Stimulated activated CD4-positive, alpha-beta T cell treated with anti-CD3 and anti-CD28 coated beads, Interleukin-4, amount 100 ng/mL, for 1 hour (primary cell): Measurements from ENCODE around the gene FBXO34.

Experiments used
- DNase-seq: peaks from one replicate; pipeline ENCODE4 v3.0.0-alpha.2; 2020

FBXO34 gene, protein sequence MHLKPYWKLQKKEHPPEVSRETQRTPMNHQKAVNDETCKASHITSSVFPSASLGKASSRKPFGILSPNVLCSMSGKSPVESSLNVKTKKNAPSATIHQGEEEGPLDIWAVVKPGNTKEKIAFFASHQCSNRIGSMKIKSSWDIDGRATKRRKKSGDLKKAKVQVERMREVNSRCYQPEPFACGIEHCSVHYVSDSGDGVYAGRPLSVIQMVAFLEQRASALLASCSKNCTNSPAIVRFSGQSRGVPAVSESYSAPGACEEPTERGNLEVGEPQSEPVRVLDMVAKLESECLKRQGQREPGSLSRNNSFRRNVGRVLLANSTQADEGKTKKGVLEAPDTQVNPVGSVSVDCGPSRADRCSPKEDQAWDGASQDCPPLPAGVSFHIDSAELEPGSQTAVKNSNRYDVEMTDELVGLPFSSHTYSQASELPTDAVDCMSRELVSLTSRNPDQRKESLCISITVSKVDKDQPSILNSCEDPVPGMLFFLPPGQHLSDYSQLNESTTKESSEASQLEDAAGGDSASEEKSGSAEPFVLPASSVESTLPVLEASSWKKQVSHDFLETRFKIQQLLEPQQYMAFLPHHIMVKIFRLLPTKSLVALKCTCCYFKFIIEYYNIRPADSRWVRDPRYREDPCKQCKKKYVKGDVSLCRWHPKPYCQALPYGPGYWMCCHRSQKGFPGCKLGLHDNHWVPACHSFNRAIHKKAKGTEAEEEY

DNA sequence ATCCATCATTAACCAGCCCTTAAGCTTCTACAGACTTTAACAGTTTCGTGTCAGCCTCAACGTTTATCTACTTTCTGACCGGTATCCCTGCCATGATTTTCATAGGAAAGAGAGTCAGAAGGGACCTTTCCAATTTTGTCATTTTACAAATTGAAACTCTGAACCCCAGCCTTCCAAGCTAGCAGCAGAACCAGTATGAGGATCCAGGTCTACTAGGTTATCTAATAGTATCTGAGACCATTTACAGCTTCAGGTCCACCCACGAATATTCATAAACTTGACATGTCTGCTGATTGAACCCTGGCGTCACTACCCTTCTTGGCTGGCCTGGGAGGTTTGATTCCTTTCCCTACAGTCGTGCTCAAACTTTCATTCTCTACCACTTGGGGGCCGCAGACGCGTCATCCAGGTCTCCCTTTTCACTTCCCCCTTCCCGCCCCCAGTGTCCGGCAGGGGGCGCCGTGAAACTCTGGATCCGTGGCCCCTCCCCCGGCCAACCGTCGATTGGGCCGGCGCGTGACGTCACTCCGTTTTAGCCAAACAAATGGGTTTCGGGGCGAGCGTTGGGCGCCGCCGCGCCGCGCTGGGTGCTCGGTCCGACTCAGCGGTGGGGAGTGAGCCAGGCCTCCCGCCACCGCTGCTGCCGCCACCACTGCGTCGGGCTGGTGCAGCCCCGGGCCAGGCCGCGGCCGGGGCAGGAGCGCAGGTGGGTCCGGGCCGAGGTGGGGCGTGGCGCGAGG lies at the start of gene FBXO34:
Gene FBXO34, plus strand, starts transcription at position 590 of the 740 bp plus-strand sequence. CDS start 78,970 bp downstream, outside the sequence.
- DNase-seq: peak; percentile 100

DNA sequence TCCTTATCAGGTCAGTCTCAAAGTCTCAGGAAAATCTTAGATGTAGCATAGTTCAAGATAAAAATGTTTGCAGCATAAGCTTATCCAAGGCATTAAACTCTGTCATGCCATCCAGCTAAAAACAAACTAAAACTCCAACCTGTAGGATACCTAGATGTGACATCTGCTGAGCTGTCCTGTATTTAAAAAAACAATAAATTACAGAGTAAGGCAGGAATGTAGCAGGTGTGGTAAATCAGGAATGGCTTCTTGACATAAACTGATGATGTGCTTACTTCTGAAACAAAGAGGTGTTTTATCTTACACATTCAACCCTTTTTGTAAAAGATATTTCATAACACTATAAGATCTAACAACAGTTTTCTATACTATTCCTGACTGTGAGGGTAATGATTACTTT lies 49.3 kb upstream of the FBXO34 start:
- no peak for DNase-seq

DNA sequence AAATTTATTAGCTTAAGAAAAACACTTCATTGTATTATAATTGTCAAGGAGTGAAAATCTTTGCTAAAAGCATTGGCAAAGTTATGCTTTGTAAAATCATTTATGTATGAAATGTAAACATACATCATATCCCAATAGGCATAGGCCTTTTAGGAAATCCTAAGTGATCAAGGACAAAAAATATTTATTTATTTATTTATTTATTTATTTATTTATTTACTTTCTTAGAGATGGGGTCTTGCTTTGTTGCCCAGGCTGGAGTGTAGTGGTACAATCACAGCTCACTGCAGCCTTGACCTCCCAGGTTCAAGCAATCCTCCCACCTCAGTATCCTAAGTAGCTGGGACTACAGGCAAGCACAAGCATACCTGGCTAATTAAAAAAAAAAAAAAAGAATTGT lies 47.9 kb upstream of the FBXO34 start:
- no peak for DNase-seq

DNA sequence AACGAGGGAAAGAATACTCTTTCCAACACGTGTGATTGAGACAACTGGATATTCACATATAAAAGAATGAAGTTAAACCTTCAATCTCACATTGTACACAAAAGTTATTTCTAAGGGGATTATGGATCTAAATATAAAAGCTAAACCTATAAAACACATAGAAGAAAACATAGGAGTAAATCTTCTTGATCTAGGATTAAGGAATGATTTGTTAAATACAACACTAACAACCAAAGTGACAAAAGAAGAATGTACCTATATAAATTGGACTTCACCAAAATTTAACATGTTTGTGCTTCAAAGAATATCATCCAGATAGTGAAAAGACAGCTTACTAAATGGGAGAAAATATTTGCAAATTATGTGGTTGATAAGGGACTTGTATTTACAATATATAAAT lies 43.0 kb upstream of the FBXO34 start:
- no peak for DNase-seq

DNA sequence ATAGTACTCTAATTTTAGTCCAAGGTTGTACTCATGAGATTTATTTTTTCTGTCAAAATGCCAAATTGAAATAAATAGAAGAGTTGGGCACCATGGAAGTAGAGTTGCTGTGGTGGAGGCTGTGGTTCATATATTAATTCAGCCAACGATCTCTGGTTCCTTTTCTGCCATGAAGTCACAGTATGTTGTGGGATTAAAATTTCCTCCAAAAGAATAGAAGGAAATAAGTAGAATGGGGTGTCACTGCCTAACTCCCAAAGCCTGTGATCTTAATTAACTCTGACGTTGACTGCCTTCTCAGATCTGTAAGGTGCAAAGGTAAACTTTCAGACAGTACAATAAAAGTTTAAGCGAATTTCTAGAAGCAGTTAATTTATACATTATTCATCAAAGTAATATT lies 37.6 kb upstream of the FBXO34 start:
- DNase-seq: no peak

DNA sequence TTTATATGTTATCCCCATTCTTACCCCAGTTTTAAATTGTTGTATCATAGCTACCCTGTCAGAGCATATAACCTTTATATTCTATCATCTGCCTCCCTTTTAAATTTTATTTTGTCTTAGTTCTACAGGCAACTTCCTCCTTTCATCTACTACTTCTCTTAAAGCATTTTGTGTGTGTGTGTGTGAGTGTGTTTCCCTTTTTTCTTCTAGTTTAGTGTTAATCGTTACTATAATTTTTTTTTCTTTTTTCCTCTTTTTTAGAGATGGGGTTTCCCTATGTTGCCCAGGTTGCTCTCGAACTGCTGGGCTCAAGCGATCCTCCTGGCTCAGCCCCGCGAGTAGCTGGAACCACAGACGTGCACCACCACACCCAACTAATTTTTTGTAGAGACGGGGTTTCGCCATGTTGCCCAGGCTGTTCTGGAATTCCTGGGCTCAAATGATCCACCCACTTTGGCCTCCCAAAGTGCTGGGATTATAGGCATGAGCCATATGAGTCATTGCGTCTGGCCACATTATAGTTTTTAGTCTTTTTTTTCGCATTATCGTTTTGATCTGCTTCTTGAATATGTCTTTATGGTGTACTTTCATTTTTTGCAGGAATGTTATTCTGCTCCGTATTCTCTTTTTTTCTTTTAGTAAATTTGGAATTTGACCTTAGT lies 33.1 kb upstream of the FBXO34 start:
- DNase-seq: no peak

DNA sequence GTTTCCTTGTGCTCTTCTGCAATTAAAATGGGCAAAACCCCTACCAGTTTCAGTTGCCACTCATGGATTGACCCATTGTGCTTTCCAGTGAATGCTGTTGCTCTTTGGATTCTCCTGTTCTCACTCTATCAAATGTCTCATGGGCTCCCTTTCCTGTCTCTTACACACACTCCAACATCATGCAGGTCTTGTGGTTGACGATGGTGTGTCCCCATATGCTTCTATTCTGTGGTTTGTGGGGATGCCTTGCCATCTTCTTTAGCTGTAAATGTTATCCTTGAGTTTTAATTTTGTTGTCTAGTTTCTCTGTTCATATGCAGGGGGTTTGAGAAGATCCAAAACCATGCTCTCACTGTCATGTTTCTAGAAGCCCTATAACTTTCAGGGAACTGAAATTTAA lies 31.9 kb upstream of the FBXO34 start:
- no peak for DNase-seq

DNA sequence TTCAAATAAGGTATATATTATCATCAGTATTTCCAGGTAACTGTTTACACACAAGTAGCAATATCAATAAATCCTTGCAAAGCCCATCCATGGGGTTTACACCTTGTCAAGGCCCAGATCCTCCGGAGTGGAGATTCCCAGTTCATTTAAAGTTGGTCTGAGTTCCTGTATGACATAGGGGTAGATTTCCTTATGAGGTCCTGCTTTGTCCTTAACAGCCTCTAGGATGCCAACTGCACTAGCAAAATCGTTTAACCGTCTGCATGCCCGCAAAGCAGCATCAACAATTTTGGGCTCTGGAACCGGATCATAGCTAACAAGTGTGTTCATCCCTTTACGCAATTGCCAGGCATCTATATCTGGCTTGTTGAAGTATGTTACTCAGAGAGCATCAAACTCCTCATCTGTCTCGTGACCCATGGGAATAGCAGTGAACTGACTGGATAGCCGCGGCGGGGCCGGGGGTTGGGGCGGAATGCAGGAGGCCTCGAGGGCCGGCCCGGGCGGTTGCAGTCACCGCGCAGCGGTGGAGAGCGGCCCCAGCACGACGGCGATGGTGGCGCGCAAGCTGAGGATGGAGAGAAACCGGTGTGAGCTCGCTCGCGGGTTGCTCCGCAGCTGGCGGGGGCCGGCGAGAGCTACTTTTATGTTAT lies 30.6 kb upstream of the FBXO34 start:
- no peak for DNase-seq

DNA sequence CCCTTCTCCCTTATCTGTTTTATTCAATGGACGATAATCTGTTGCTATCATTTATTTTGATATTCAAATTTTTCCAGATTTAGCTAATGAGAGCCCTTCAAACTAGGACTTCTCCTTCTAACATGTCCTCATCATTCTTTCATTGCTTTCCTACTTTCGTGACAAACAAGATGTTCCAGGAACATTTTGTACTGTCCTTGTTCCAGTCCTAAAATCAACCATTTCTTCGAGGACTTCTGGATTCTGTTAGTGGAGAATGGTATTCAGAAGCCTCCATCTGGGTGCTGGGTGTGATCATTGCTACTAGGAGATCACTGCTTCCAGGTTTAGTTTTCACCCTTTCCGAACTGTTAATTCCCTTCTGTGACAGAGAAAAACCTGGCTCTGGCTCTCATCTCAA lies 29.5 kb upstream of the FBXO34 start:
- DNase-seq: no peak

DNA sequence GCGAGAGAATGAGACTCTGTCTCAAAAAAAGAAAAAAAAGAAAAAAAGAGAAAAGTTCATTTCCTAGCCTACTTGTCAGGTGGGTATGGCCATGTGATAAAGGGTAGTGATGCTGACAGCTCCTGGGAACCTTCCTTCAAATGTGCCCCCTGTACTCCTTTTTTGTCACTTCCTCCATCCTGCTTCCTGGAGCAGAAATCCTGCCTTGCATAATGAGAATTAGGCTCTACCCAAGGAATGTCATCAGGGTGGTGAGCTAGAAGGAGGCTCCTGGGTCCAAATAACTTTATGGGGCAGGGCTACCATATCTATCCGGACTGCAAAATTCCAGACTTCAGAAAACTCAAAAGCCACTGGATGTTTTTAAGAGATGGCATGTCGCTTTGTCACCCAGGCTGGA lies 27.8 kb upstream of the FBXO34 start:
- no peak for DNase-seq

DNA sequence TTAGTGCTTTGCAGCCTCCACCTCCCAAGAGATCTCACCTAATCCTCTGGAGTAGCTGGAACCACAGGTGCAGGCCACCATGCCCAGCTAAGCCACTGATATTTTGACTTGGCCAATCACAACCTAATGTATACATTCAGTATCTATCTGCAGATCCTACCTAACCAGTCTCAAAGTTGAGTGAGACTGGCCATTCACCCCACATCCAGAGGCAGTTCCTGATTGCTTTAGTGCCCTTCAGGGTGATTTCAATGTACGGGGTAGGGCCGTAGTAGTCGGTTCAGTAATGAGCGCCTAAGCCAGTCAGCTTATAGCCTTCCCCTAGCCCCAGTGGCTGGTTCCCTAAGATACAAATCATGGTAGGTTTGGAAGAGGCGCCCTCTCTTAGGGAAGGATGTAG lies 27.4 kb upstream of the FBXO34 start:
- no peak for DNase-seq

DNA sequence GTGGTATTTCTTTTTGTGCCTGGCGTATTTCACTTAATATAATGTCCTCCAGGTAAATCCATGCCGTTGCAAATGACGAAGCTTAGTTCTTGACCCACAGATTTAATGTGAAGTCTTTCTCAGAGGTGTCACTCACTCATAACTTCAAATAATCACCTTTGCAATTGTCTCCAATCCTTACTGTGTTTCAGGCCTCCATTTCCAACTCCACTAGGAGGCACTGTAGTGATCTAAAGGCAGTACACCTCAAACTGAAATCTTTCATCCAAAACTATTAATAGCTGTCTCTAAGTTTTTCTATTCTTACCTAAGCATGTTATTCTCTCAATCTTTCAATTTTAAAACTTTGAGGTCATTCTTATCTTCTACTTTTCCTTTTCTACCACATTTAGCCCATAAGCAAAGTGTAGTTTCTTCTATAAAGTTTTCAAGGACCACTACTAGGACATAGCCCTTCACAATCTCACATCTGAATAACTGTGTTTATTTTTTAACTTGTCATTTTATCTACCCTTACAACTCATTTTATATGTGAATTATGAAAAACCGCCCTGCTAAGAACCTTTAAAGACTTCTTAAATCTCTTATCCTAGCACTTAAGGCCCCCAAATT lies 25.5 kb upstream of the FBXO34 start:
- DNase-seq: no peak

DNA sequence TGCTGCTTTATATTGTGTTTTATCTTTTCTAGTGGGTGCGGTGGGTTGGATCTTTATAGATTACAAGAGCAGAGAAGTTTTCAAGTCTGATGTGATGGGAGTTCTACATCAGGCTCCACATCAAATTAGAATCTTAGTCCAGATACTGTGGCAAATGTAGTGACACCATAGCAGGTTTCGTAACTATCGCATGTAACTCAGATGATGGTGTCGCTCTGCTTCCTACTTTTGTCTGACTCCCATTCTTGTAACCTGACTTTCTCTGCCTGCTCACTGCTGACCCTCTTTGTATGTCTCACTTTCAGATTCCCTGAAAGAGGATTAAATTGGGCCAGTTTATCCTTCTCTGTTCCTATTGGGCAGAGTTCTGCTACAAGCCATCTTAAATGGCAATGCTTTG lies 22.8 kb upstream of the FBXO34 start:
- DNase-seq: no peak

DNA sequence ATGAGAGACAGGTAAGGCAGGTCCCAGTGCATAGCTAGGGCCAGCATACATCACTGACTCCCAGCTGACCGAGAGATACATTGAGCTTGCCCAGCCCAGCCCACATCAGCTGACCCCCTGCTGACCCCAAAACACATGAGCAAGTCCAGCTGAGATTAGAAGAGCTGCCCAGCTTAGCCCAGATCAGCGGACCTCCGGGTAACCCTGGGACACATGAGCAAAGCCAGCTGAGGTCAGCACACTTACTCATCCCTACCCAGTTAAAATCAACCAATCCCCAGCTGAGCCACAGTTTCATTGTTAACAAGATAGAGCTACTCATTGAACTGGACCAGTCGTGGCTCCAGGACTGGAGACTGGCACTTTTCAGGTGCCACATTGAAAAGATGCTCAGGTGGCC lies 21.8 kb upstream of the FBXO34 start:
- DNase-seq: no peak

DNA sequence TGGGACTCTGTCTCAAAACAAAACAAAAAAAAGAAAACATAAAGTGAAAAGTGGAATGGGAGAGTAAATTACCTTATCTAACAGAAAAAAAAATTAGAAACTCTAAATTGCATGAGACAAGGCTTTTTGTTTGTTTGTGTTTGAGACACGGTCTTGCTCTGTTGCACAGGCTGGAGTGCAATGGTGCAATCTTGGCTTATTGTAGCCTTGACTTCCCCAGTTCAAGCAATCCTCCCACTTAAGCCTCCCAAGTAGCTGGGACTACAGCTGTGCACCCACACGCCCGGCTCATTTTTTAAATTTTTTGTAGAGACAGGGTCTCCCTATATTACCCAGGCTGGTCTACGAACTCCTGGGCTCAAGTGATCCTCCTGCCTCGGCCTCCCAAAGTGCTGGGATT lies 17.9 kb upstream of the FBXO34 start:
- no peak for DNase-seq

DNA sequence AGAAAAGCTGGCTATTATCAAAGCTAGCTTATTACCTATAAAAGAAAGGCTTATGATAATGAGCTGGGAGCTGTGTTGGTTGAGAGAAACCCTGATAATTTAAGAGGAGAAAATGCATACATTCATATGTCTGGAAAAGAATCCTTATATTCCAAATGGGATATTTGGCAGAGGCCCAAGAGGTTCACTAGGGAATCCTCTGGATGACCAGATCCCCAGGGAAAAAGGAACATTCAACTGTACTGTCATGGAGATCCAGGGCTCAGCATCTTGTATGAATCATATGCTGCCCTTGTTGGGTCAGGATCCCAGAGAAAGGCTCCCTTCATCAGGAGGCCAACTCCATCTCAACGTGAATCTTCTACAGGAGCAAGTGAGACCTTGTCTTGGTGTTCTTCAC lies 16.6 kb upstream of the FBXO34 start:
- DNase-seq: no peak

DNA sequence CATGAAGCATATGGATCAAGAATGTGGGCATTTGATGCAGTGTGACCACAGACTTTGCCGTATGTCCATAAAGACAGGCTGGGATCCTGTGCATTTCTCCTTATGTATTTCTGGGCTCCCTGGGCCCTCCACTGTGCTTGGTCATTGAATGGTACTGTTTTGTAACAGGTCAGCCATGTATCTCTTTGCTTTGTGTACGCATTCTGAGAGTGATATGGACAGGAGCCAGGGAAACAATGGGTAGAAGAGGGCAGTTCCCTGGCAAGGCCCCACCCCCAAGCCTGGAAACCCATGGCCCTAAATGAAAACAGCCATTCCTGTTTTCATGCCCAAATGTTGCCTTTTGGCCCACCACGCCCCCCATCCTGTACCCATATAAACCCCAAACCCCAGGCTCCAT lies 15.2 kb upstream of the FBXO34 start:
- DNase-seq: no peak

DNA sequence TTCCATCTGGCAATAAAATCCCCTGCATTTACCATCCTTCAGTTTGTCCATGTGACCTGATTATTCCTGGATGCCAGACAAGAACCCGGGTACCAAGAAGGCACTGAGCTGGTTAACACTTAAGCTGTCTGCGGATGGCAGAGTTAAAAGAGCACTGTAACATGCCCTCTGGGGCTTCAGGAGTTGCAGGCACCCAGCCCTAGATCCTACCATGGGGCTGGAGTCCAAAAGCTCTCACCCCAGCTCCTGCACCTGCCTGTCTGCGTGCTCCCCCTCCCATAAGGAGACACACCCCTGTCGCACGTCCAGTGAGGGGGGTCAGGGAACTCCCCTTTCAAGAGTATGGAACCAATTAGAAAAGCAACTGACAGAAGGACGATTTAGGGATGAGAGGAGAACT lies 14.6 kb upstream of the FBXO34 start:
- DNase-seq: no peak

DNA sequence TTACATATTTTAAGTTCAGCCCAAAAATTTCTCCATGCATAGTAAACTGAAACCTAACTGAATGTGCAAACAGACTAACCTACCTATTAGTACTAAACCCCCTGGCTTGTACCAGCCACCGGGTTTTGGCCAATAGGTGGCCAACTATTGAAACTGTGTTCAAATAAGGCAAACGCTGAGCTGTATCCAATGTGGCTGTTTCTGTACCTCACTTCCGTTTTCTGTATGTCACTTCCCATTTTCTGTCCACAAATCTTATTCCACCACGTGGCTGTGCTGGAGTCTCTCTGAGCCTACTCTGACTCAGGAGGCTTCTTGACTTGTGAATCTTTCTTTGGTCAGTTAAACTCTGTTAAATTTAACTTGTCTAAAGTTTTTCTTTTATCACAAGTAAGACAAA lies 6.0 kb upstream of the FBXO34 start:
- no peak for DNase-seq

DNA sequence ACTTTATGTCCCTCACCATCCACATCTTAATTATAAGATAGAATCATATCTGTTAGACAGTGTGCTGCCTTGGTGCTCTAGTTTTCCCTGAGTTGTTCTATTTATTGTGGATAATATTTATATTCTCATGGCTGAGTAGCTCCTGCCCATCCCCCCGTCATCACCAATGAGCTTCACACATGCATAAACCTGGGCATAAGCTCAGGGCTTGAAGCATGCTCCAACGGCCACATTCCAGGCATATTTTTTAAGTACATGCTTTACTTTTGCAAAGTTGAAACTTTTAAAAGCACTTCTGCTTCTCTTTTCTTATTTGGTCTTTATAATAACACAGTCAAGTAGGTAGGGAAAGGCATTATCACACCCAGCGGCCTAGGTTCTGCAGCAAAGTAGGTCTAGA lies 3.4 kb upstream of the FBXO34 start:
- no peak for DNase-seq

DNA sequence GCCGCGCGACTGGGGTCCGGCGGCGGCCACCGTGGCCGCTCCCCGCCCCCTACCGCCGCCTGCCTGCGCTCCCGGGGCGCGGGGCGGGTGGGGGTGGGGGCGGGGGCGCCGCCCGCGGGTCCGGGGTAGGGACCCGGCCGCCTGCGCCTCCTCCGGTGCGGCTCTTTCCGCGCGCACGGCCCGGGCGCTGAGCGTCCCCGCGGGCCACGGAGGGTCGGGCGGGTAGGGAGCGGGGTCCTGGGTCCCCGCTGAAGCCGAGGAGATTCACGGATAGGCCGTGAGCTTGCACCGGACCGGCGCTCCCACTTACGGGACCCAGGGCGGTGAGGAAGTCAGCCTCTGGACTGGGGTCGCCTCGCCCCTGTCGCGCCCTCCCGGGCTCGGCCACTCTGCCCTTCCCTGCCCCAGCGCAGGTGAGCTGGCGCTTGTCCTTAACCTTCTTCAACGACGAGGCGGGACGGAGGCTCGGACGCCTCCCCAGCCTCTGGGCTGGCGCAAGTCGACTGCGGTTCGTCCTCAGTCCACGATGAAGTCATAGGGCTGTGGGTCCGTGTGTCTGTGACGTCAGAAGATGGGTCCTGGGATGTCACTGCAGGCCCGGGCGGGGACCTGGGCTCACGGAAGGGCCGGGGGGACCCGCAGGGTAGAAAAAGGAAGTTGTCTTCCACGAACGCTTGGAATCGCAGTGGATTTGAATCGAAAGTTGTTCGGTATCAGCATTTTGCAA lies 514 bp downstream of the FBXO34 start:
- peak; percentile 40 for DNase-seq

DNA sequence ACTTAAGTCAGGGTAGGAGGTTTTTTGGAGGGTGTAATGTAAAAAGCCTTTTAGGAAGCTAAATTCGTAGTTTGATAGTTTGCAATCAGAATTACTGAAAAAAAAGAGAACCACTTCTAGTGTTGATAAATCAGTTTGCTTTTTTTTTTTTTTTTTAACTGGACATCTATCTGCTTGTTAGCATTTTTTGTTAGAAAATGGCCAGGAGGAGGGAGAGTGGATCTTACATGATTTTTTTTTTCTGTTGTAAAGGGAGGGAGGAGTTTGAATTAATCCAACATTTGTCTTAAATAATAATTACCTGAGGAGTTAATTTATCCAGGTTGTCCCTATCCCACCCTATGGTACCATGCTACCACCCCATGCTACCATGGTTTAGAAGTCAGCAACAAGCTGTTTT lies 1.2 kb downstream of the FBXO34 start:
- DNase-seq: no peak
